H54 (cell line): ENCODE measurements around the gene ISCA2.

ENCODE experiments used
- DNase-seq: peaks from one replicate; pipeline ENCODE4 v3.0.0; 2011; ENCODE audit warnings: low spot score, mixed read lengths; ENCODE audit not compliant: insufficient read length
- FAIRE-seq: peaks from 3 replicates; lab custom pipeline; 2011; peaks lifted over from hg19 to GRCh38; lab: Jason Lieb, UNC
- POLR2A ChIP-seq: IDR thresholded peaks from 2 replicates; pipeline ENCODE4 v1.6.1; 2011; ENCODE audit warnings: low read depth, mild to moderate bottlenecking, low read length

Gene ISCA2

GRCh38 chr14:74495356-74495755, 1.8 kb downstream of the ISCA2 start:
- DNase-seq, result no peak
- no peak for TF ChIP-seq POLR2A
- FAIRE-seq, result no peak

- TF ChIP-seq POLR2A, result no peak
- DNase-seq (no peak), FAIRE-seq (no peak)
Observed at GRCh38 chr14:74500417-74501134, 7.0 kb downstream of the ISCA2 start.

GRCh38 chr14:74501135-74501614, 7.6 kb downstream of the ISCA2 start:
- DNase-seq (no peak), FAIRE-seq (no peak)
- TF ChIP-seq POLR2A, result no peak

- FAIRE-seq, result no peak
- no peak for DNase-seq
- no peak for TF ChIP-seq POLR2A
Observed at GRCh38 chr14:74501691-74502090, 8.1 kb downstream of the ISCA2 start.

DNA sequence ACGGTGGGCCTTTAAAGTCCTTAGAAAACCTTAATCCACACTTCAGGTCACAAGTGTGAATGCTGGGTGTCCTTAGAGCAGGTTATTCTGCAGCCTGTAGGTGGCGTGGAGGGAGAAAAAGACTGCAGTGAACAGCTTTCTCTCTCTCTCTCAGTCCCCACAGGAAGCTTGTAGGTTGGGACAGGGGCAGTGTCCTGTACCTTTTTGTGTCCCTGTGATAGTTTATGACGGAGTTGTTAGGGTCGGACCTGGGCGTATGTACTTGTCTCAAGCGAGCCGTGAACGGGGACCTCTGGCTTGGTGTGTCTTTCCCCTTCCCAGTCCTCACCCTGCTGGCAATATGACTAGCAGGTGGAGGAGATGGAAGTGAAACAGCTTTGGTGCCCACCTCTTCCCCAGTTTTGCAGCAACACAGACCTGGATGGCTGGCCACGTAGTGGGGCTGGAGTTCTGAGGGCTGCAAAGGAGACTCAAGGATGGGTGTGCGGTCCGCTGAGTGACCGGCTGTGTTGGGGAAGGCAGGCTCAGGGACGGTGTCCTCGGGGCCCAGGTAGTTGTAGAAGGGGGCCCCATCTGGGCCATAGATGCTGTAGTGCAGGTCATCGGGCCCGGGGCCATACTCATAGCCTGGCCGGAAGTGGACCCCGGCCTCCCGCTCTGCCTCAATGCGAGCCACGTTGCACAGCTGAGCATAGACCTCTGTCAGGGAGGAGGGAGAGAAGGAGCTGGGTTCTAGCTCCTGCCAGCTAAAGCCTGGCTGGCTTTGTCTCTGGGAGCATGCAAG, 8.9 kb downstream of the ISCA2 start:
- DNase-seq, result no peak
- no peak for TF ChIP-seq POLR2A
- no peak for FAIRE-seq

DNA sequence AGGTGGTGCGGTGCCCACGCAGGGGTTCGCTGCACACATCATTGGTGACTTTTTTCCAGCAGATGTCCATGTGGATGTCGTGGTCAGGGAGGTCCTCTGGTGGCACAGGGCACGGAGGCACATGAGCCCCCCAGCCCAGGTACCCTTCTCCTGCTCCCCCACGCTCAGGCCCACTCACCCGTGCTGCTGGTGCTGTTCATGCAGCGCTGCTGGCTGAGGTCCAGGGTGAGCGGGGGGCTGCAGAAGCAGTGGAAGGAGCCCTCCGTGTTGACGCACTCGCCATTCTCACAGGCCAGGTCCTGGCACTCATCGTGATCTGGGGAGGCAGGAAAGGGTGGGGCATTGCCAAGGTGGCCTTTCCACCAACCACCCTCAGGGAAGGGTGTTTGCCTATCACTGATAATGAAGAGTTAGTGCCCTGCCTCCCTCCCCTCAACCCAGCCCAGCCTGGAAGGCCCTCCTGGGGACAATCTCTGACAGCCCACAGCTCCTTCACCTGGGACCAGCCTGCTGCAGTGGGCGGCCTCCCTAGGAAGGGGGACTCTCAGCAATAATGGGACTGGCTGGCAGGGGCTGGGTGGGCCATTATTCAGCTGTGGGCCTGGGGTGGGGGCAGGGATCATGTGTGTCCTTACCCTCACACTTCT, 9.8 kb downstream of the ISCA2 start:
- FAIRE-seq, result no peak
- no peak for DNase-seq
- TF ChIP-seq POLR2A, result no peak

DNA sequence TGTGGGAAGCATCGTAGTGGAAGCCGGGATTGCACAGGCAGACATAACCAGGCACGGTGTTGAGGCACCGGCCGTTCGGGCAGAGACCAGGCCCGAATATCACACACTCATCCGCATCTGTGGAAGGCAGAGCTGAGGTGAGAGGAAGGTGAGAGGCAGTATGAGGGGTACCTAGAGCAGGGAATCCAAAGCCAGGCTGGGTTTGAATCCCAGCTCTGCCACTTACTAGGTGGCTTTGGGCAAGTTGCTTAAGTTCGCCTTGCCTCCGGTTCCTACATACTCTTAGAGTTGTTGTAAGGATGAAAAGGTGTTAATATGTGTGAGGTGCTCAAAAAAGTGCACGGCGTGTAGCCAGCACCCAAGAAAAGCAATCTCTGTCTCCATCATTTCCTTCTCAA, 10.4 kb downstream of the ISCA2 start:
- no peak for FAIRE-seq
- TF ChIP-seq POLR2A, result no peak
- DNase-seq, result no peak

GRCh38 chr14:74504412-74504811, 10.8 kb downstream of the ISCA2 start:
- DNase-seq (no peak), FAIRE-seq (no peak)
- TF ChIP-seq POLR2A, result no peak

DNA sequence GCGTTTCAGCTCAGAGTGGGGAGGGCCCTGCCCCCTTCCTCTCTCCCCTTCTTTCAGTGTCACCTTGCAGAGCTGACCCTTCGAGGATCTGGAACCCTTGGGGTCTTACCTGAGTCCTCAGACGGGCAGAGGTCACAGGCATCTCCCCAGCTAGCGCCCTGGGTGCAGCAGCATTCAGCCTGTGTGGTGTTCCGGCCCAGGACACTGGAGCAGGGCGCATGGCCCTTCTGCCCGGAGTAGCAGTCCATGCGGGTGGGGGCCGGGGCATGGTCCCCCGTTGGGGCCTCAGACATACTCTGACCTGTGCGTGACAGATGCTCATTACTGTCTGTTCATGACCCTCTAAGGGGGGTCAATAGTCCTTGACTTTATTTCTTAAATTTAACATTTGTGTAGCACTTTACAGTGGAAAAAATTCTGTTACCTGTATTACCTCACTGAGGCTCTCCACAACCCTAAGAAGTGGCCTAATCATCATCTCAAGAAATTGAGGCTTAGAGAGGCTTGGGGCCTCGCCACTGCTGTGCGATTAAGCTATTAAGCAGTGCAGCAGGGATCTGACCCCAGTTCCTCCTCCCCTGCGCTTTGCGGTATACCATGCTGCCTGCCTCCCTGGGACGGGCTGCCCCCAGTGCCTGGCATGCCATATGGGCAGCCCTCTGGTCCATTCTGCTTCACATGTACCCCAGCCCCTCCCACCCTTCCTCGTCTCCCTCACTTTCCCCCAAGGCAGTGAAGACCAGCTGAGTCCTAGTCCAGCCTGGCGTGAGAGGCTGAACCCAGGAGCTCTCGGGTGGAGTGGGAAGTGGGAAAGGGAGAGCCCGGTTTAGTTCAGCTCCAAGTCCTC, 11.5 kb downstream of the ISCA2 start:
- FAIRE-seq (no peak), DNase-seq (no peak)
- no peak for TF ChIP-seq POLR2A

- FAIRE-seq (no peak), DNase-seq (no peak)
- TF ChIP-seq POLR2A, result no peak
Observed at GRCh38 chr14:74505831-74506230, 12.3 kb downstream of the ISCA2 start.

DNA sequence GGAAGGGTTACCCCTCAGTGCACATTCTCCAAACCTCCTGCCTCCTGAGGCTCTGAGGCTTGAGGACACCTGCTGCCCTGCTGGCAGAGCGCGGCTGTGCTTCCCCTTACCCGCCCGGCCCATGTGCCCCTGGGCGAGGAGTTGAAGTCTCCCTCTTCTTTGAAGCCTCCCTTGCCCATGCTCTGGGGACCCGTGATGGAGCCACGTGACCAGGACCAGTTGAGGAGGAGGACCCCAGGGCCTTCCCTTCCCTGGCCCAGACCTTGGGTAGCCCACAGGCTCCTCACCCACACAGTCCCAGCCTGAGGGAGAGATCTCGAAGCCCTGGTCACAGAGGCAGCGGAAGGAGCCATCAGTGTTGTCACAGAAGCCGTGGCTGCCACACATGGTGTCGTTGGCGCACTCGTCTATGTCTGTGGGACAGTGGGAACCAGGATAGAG, 12.9 kb downstream of the ISCA2 start:
- no peak for DNase-seq
- no peak for TF ChIP-seq POLR2A
- no peak for FAIRE-seq

DNA sequence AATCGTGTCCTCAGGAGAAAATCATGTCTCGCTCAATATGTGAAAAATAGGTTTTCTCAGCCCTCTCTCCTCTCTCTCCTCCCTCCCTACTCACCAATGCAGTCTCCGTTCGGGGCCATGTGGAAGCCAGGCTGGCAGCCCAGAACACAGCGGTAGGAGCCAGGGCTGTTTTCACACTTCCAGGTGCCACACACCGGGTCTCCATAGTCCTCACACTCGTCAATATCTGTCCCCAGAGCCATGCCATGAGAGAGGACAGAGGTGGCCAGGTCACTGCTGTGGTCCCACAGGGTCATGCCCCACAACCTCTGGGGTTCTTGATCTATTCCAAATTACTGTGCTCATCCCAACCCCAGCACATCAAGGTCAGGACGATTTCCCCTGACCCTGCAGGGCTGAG, 13.5 kb downstream of the ISCA2 start:
- no peak for FAIRE-seq
- no peak for TF ChIP-seq POLR2A
- DNase-seq, result no peak

DNA sequence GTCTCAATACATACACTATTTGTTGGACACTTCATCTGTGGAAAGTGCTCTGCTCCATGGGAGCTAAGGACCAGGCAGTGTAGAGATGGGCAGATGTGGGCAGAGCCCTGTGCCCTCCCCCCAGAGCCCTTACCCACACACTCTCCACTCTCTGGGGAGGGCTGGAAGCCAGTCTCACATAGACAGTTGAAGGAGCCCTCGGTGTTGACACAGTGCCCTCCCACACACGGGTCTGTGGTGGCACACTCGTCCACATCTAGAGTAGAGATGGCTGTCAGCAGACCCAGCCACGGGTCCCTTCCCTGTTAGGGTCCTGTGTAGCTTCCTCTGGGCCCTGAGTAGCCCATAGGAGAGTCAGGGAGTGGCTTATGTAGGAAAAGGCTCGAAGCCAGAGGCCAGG, 14.3 kb downstream of the ISCA2 start:
- DNase-seq, result no peak
- TF ChIP-seq POLR2A, result no peak
- no peak for FAIRE-seq
